Measurements from ENCODE around the gene INO80C. TPM values are rescaled to one million over a fixed set of nuclear protein-coding genes. Genes with fewer than 3 reads are reported as not detected.

INO80C gene
- total RNA-seq, 1 donor from 2014 or later: 23.7 TPM

- H3K27ac Mint-ChIP-seq (ENCODE audit: unreplicated experiment): no peak overlapping the region
- peaks cover 8% of the 10 kb centered on the region for H3K36me3 Mint-ChIP-seq (ENCODE audit: low read depth)
- peaks cover 28% of the 10 kb centered on the region for H3K4me1 Mint-ChIP-seq (ENCODE audit: low read depth)
- peaks cover 22% of the 10 kb centered on the region for H3K9me3 Mint-ChIP-seq (ENCODE audit: low read depth)
- DNase-seq (ENCODE audit: low spot score): no peak
- H3K27me3 Mint-ChIP-seq (ENCODE audit: low read depth): no peaks in the 10 kb centered on the region
- H3K4me3 Mint-ChIP-seq (ENCODE audit: unreplicated experiment): no peak overlapping the region
- TF ChIP-seq, protein P1, sequence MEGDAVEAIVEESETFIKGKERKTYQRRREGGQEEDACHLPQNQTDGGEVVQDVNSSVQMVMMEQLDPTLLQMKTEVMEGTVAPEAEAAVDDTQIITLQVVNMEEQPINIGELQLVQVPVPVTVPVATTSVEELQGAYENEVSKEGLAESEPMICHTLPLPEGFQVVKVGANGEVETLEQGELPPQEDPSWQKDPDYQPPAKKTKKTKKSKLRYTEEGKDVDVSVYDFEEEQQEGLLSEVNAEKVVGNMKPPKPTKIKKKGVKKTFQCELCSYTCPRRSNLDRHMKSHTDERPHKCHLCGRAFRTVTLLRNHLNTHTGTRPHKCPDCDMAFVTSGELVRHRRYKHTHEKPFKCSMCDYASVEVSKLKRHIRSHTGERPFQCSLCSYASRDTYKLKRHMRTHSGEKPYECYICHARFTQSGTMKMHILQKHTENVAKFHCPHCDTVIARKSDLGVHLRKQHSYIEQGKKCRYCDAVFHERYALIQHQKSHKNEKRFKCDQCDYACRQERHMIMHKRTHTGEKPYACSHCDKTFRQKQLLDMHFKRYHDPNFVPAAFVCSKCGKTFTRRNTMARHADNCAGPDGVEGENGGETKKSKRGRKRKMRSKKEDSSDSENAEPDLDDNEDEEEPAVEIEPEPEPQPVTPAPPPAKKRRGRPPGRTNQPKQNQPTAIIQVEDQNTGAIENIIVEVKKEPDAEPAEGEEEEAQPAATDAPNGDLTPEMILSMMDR (IDR thresholded peaks at IDR 0.05): no peak
These were observed 31.1 kb upstream of the INO80C start for GRCh38 chr18:35528749-35529274.

- TF ChIP-seq, protein P1 (IDR thresholded peaks at IDR 0.05): no peak
- Mint-ChIP-seq H3K27me3 (ENCODE audit: low read depth) (no peaks in the 10 kb centered on the region), H3K27ac (ENCODE audit: unreplicated experiment) (no peak overlapping the region), H3K4me3 (ENCODE audit: unreplicated experiment) (no peak overlapping the region), H3K9me3 (ENCODE audit: low read depth) (peaks cover 17% of the 10 kb centered on the region), H3K36me3 (ENCODE audit: low read depth) (peaks cover 6% of the 10 kb centered on the region), H3K4me1 (ENCODE audit: low read depth) (peaks cover 37% of the 10 kb centered on the region)
- DNase-seq (ENCODE audit: low spot score): no peak
These were observed 28.8 kb upstream of the INO80C start for GRCh38 chr18:35526495-35527059.

DNA sequence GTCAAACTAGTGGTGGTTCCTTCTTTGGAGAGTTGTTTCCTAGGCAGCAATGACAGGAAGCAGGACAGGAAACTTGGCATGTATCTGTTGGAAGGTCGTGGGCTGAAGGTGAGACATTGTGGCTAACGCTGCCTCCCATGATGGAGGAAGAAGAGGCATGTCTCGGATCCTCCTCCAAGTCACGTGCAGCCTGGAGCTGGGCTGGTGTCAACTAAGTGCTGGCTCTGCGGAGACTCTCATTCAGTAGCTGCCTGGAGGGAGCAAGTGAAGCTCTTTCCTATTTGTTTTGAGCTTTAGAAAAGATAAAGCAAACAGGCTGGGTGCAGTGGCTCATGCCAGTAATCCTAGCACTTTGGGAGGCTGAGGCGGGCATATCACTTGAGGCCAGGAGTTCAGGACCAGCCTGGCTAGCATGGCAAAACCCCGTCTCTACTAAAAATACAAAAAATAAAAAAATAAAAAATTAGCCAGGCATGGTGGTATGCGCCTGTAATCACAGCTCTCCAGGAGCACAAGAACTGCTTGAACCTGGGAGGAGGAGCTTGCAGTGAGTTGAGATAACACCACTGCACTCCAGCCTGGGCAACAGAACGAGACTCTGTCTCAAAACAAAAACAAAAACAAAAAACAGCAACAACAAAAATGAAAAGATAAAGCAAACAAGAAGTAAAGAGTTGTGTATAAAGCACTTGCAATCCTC, 28.2 kb upstream of the INO80C start:
- TF ChIP-seq, protein P1 (IDR thresholded peaks at IDR 0.05): no peak
- Mint-ChIP-seq H3K9me3 (ENCODE audit: low read depth) (peaks cover 12% of the 10 kb centered on the region), H3K36me3 (ENCODE audit: low read depth) (peaks cover 4% of the 10 kb centered on the region), H3K4me1 (ENCODE audit: low read depth) (peaks cover 40% of the 10 kb centered on the region), H3K4me3 (ENCODE audit: unreplicated experiment) (no peak overlapping the region), H3K27me3 (ENCODE audit: low read depth) (no peaks in the 10 kb centered on the region), H3K27ac (ENCODE audit: unreplicated experiment) (no peak overlapping the region)
- DNase-seq (ENCODE audit: low spot score): no peak

DNA sequence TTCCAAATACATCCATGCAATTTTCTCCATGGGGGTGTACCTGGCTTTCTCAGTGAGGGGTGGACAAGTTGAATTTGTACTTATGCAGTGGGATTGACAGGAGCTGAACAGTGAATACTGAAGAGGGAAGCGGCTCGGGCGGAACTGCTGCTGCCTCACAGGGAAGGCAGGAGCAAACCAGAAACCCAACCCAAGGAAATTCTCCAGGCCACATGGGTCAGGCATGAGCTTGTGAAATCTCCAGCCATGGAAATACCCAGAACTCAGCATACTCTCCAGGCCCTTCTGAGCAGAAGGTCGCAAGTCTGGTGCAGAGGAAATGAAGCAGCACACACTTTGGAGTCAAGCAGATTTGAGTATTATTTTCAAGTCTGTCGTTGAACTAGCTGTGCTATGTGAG, 26.5 kb upstream of the INO80C start:
- no peak for DNase-seq (ENCODE audit: low spot score)
- no peaks in the 10 kb centered on the region for H3K27me3 Mint-ChIP-seq (ENCODE audit: low read depth)
- TF ChIP-seq, protein P1 (IDR thresholded peaks at IDR 0.05): no peak
- peaks cover 2% of the 10 kb centered on the region for H3K36me3 Mint-ChIP-seq (ENCODE audit: low read depth)
- no peak overlapping the region for H3K4me3 Mint-ChIP-seq (ENCODE audit: unreplicated experiment)
- no peak overlapping the region for H3K27ac Mint-ChIP-seq (ENCODE audit: unreplicated experiment)
- no peaks in the 10 kb centered on the region for H3K9me3 Mint-ChIP-seq (ENCODE audit: low read depth)
- H3K4me1 Mint-ChIP-seq (ENCODE audit: low read depth): peaks cover 44% of the 10 kb centered on the region

- Mint-ChIP-seq H3K27me3 (ENCODE audit: low read depth) (no peaks in the 10 kb centered on the region), H3K9me3 (ENCODE audit: low read depth) (no peaks in the 10 kb centered on the region), H3K4me1 (ENCODE audit: low read depth) (peaks cover 47% of the 10 kb centered on the region), H3K36me3 (ENCODE audit: low read depth) (no peaks in the 10 kb centered on the region), H3K4me3 (ENCODE audit: unreplicated experiment) (no peak overlapping the region), H3K27ac (ENCODE audit: unreplicated experiment) (peak overlapping the region; percentile 45)
- TF ChIP-seq, protein P1 (IDR thresholded peaks at IDR 0.05): no peak
- no peak for DNase-seq (ENCODE audit: low spot score)
These were observed 24.6 kb upstream of the INO80C start for GRCh38 chr18:35522130-35522959.
